ENCODE measurements around the gene ITPKB.

The ITPKB gene

GRCh38 chr1:226682871-226683814 lies 55.9 kb downstream of the ITPKB start:
- DNase-seq: no peak

GRCh38 chr1:226681652-226682493 lies 57.2 kb downstream of the ITPKB start:
- no peak for DNase-seq

GRCh38 chr1:226680653-226681052 lies 58.4 kb downstream of the ITPKB start:
- no peak for DNase-seq

GRCh38 chr1:226679853-226680516 lies 59.1 kb downstream of the ITPKB start:
- no peak for DNase-seq

- DNase-seq: no peak
These were observed 59.8 kb downstream of the ITPKB start for GRCh38 chr1:226679262-226679661.

- no peak for DNase-seq
These were observed 60.4 kb downstream of the ITPKB start for GRCh38 chr1:226678701-226679100.

- no peak for DNase-seq
These were observed 60.8 kb downstream of the ITPKB start for GRCh38 chr1:226678251-226678650.

GRCh38 chr1:226677027-226678020 lies 61.8 kb downstream of the ITPKB start:
- DNase-seq: no peak

- DNase-seq: no peak
These were observed 62.7 kb downstream of the ITPKB start for GRCh38 chr1:226676381-226676780.

GRCh38 chr1:226675715-226676357 lies 63.2 kb downstream of the ITPKB start:
- no peak for DNase-seq

- DNase-seq: no peak
These were observed 64.0 kb downstream of the ITPKB start for GRCh38 chr1:226674892-226675714.

GRCh38 chr1:226672339-226672762 lies 66.7 kb downstream of the ITPKB start:
- DNase-seq: no peak

- peak; percentile 55 for DNase-seq
These were observed 67.8 kb downstream of the ITPKB start for GRCh38 chr1:226671277-226671676.

- no peak for DNase-seq
These were observed 69.0 kb downstream of the ITPKB start for GRCh38 chr1:226670073-226670472.

GRCh38 chr1:226668173-226668560 lies 70.9 kb downstream of the ITPKB start:
- no peak for DNase-seq

- no peak for DNase-seq
These were observed 72.4 kb downstream of the ITPKB start for GRCh38 chr1:226666692-226667091.

GRCh38 chr1:226666164-226666506 lies 72.9 kb downstream of the ITPKB start:
- DNase-seq: no peak

GRCh38 chr1:226665505-226666163 lies 73.4 kb downstream of the ITPKB start:
- no peak for DNase-seq

- DNase-seq: no peak
These were observed 74.5 kb downstream of the ITPKB start for GRCh38 chr1:226664413-226665101.
